T-helper 2 cell treated with Interferon-gamma antibody and Interleukin-4, amounts not matched to agents 5 μg/mL and 100 μg/mL, for 36 hours (primary cell): ENCODE results near the gene RARB.
A peak's percentile ranks its signal among the peaks of the same experiment; 100 is the strongest.

Source experiments
- DNase-seq: peaks from one replicate; pipeline ENCODE4 v3.0.0; 2021; ENCODE audit warnings: low spot score
- H3K27ac Mint-ChIP-seq: one replicate; pipeline ENCODE4 v1.8.0; 2021; ENCODE audit warnings: mild to moderate bottlenecking, mixed read lengths
- H3K27me3 Mint-ChIP-seq: one replicate; pipeline ENCODE4 v1.8.0; 2021; ENCODE audit warnings: low read depth, mixed read lengths
- H3K36me3 Mint-ChIP-seq: one replicate; pipeline ENCODE4 v1.8.0; 2021; ENCODE audit warnings: low read depth, mixed read lengths
- H3K4me1 Mint-ChIP-seq: one replicate; pipeline ENCODE4 v1.8.0; 2021; ENCODE audit warnings: low read depth, mixed read lengths
- H3K4me3 Mint-ChIP-seq: one replicate; pipeline ENCODE4 v1.8.0; 2022; ENCODE audit warnings: mild to moderate bottlenecking, moderate library complexity, mixed read lengths
- H3K9me3 Mint-ChIP-seq: one replicate; pipeline ENCODE4 v1.8.0; 2021; ENCODE audit warnings: mixed read lengths

The RARB gene

DNA sequence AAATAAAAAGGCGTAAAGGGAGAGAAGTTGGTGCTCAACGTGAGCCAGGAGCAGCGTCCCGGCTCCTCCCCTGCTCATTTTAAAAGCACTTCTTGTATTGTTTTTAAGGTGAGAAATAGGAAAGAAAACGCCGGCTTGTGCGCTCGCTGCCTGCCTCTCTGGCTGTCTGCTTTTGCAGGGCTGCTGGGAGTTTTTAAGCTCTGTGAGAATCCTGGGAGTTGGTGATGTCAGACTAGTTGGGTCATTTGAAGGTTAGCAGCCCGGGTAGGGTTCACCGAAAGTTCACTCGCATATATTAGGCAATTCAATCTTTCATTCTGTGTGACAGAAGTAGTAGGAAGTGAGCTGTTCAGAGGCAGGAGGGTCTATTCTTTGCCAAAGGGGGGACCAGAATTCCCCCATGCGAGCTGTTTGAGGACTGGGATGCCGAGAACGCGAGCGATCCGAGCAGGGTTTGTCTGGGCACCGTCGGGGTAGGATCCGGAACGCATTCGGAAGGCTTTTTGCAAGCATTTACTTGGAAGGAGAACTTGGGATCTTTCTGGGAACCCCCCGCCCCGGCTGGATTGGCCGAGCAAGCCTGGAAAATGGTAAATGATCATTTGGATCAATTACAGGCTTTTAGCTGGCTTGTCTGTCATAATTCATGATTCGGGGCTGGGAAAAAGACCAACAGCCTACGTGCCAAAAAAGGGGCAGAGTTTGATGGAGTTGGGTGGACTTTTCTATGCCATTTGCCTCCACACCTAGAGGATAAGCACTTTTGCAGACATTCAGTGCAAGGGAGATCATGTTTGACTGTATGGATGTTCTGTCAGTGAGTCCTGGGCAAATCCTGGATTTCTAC is at the start of gene RARB:
Gene RARB (plus strand): TSS at position 322 of the 847 bp plus-strand sequence. CDS start 469 bp downstream, at position 791.
- no peaks in the 10 kb centered on the region for H3K9me3 Mint-ChIP-seq
- H3K36me3 Mint-ChIP-seq, result peaks cover 2% of the 10 kb centered on the region
- peak within 1 kb of the TSS; percentile 52 for H3K4me3 Mint-ChIP-seq
- H3K27ac Mint-ChIP-seq, result no peak within 1 kb of the TSS
- peaks cover 5% of the 10 kb centered on the region for H3K4me1 Mint-ChIP-seq
- peaks cover 49% of the 10 kb centered on the region for H3K27me3 Mint-ChIP-seq
- DNase-seq, result no peak

DNA sequence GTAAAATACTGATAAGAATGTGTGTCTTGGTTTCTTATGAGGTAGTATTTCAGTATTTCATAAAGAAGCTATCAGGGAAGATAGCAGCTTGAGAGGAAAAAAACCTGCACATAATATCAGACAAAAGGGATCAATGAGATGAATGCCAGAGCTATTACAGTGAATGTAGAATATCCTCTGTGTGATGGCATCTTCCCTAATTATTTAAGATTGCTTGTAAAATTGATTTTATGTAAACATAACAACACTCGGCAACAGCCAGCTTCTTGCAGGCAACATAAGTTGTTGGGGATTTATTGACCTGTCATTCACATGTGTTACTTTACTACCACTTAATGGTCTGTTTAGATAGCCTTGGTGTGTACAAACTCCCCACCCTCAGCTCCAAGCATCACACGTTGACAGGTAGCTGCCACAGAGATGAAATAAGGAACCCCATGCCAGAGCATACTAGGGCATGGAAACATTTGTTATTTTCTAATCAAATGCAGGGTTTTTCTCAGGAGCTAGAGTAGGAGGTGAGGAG is 49.2 kb upstream of the RARB start:
- Mint-ChIP-seq H3K4me3 (no peak overlapping the region), H3K4me1 (no peaks in the 10 kb centered on the region), H3K9me3 (no peaks in the 10 kb centered on the region), H3K27me3 (no peaks in the 10 kb centered on the region), H3K36me3 (no peaks in the 10 kb centered on the region), H3K27ac (no peak overlapping the region)
- no peak for DNase-seq

DNA sequence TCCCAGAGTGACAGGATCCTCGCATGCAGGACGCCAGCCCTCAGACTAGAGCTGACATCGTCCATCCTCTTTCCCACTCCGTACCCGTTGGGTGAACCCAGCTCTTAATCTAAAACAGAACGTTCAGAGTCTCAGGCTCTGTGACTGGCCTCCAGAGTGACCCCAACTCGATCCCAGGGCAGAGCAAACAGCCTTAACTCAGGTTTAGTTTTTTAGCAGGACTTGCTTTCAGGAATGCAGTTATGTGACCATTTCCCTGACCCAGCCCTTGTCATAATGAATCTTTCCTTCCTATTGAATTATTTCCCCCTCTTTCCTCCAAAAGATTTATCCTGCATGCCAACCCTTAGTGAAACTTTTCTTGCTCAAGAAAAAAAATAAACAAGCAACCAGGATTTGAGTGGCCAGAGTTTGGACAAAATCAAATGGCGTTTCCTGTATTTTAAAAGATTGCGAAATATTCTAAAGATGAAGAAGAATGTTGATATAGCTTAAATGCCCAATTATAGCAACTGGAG is 47.8 kb upstream of the RARB start:
- H3K27me3 Mint-ChIP-seq, result no peaks in the 10 kb centered on the region
- H3K27ac Mint-ChIP-seq, result no peak overlapping the region
- H3K4me3 Mint-ChIP-seq, result no peak overlapping the region
- no peaks in the 10 kb centered on the region for H3K4me1 Mint-ChIP-seq
- no peaks in the 10 kb centered on the region for H3K36me3 Mint-ChIP-seq
- DNase-seq, result no peak
- no peaks in the 10 kb centered on the region for H3K9me3 Mint-ChIP-seq

DNA sequence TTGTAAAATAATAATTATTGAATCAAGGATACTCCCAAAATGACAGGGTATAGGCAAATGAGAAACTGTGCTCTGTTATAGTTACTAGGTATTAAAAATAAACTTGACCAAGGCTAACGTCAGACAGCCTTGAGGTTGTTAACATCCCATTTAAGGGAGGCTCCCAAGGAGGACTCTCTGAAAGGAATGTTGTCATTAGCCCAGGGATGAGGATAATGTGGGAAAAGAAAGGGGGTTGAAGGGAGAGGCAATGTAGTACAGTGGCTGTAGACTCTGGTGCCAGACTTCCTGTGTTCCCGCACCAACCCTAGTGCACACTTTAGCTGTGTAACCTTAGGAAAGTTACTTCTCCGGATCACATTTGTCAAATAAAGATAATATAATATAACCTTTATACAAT is 47.0 kb upstream of the RARB start:
- H3K36me3 Mint-ChIP-seq, result no peaks in the 10 kb centered on the region
- H3K4me1 Mint-ChIP-seq, result no peaks in the 10 kb centered on the region
- DNase-seq, result no peak
- H3K4me3 Mint-ChIP-seq, result no peak overlapping the region
- no peaks in the 10 kb centered on the region for H3K27me3 Mint-ChIP-seq
- H3K9me3 Mint-ChIP-seq, result no peaks in the 10 kb centered on the region
- H3K27ac Mint-ChIP-seq, result no peak overlapping the region

DNA sequence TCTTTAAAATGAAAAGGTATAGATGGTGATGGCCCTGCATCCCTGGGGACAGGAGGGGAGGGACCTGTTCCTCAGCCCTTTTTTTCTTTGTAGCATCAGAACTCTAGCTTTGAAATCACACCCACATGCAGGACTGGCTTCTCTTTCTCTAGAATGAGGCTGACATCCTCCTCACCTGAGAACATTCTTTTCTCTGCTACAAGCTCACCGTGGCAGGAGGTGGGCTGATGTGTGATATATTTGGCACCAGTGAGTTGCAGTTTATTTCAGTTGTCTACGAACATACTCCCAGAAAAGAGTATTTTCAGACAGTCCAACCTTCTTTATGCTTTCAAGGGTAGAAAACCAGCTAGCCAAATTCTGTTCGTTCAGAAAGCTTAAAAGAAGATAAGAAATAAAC is 43.6 kb upstream of the RARB start:
- Mint-ChIP-seq H3K4me3 (no peak overlapping the region), H3K36me3 (no peaks in the 10 kb centered on the region), H3K4me1 (no peaks in the 10 kb centered on the region), H3K27me3 (no peaks in the 10 kb centered on the region), H3K27ac (no peak overlapping the region), H3K9me3 (no peaks in the 10 kb centered on the region)
- no peak for DNase-seq

DNA sequence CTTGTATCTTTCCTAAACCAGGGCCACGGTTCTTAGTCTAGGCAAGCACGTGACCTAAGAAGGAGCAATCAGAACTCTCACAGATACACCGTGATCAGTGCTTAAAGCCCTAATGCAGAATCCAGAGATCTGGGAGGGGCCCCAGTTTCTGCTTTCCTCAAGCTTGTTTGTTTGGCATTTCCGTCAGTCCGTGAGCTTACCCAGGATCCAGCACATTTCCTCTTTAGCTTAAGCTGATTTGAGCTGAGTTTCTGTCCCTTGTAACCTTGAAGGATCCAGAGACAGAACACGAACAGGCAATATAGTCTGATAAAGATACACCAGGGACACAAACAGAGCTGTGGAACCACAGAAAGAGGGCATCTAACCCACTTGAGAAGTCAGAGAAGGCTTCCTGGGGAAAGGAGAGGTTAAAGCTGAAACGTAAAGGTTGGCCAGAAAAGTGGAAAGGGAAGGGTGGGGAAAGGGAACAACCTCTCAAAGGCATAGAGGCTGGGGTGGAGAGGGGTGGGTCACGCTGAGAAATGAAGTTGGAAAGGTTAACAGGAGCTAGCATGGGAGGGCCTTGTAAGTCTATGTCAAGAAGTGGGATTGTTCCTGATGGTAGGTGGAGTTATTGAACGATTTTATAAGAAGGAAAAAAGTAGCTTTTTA is 42.1 kb upstream of the RARB start:
- no peak overlapping the region for H3K27ac Mint-ChIP-seq
- DNase-seq, result no peak
- no peaks in the 10 kb centered on the region for H3K27me3 Mint-ChIP-seq
- H3K4me3 Mint-ChIP-seq, result no peak overlapping the region
- H3K9me3 Mint-ChIP-seq, result no peaks in the 10 kb centered on the region
- H3K4me1 Mint-ChIP-seq, result no peaks in the 10 kb centered on the region
- H3K36me3 Mint-ChIP-seq, result no peaks in the 10 kb centered on the region

DNA sequence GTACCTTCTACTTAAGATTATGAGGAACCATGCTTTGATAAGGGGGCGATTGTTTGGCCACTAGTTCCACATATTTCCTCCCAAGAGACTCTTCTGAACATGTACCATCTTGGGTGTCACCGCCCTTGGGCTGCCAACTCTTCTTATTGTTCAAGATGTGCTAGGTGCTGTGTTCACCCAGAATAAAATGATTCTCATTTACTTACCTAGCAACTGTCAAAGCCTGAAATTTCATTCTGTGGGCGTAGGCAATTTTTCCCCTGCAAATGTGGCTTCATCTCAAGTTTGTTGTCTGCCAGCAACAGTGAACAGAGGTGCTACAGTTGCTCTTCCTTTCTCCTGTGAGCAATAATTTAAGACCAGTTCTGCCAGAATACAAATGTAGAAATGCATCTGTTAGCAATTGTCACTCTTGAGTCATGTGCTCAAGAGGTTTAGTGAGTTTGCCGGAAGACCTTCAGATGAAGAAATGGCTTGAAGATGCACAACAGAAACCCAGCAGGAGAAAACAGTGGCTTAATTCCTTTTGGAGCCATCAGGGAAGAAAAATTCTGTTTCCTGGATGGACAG is 41.3 kb upstream of the RARB start:
- H3K36me3 Mint-ChIP-seq, result no peaks in the 10 kb centered on the region
- no peak for DNase-seq
- H3K27ac Mint-ChIP-seq, result no peak overlapping the region
- H3K9me3 Mint-ChIP-seq, result no peaks in the 10 kb centered on the region
- H3K4me3 Mint-ChIP-seq, result no peak overlapping the region
- H3K27me3 Mint-ChIP-seq, result no peaks in the 10 kb centered on the region
- H3K4me1 Mint-ChIP-seq, result no peaks in the 10 kb centered on the region

DNA sequence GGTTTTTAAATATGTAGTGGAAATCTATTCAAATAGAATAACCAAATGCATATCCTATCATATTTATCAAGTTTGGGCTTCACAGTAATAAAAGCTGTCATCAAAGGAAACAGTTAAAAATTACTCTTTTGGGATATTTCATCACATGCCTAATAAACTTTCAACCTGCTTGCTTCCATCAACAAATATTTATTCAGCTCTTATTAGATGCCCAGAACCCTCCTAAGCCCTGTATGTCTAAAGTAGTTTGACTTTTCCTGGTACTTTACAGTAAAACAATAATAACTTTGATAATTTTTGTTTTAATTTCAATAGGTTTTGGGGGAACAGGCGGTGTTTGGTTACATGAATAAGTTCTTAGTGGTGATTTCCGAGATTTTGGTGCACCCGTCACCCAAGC is 37.5 kb upstream of the RARB start:
- no peak for DNase-seq
- Mint-ChIP-seq H3K36me3 (no peaks in the 10 kb centered on the region), H3K4me3 (no peak overlapping the region), H3K9me3 (no peaks in the 10 kb centered on the region), H3K4me1 (no peaks in the 10 kb centered on the region), H3K27me3 (no peaks in the 10 kb centered on the region), H3K27ac (no peak overlapping the region)

DNA sequence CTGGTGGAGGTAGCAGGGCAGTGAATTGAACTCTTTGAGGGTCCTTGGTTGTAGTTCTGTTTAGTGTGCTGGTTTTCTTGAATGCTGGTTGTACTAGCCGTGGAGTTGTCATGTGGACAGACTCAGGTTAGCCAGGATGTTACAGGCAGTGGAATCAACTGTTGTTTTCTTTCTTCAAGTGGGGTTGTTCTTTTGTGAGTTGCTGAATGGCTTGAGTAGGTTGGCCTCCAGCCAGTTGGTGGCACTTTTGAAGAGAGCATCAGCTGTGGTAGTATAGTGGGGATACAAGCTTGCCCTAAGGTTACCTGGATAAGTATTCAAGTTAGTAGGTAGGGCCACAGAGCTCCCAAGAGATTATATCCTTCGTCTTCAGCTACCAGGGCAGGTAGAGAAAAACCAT is 31.8 kb upstream of the RARB start:
- Mint-ChIP-seq H3K9me3 (no peaks in the 10 kb centered on the region), H3K36me3 (no peaks in the 10 kb centered on the region), H3K27me3 (no peaks in the 10 kb centered on the region), H3K4me1 (no peaks in the 10 kb centered on the region), H3K27ac (no peak overlapping the region), H3K4me3 (no peak overlapping the region)
- no peak for DNase-seq

DNA sequence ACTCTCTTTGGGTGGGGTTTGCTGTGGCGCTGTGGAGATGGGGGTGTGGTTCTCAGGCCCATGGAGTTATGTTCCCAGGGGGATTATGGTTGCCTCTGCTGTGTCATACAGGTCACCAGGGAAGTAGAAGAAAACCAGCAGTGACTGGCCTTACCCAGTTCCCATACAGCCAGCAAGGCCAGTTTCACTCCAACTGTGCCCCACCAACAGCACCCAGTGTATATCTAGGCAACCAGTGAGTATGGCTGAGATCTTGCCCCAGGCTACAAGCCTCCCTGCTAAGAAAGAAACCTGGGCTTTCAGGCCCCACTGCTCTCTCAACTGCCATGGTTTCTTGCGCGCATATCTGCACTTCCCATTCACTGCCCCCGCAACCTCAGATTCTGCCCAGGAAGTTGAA is 31.4 kb upstream of the RARB start:
- H3K4me1 Mint-ChIP-seq, result no peaks in the 10 kb centered on the region
- DNase-seq, result no peak
- no peak overlapping the region for H3K4me3 Mint-ChIP-seq

DNA sequence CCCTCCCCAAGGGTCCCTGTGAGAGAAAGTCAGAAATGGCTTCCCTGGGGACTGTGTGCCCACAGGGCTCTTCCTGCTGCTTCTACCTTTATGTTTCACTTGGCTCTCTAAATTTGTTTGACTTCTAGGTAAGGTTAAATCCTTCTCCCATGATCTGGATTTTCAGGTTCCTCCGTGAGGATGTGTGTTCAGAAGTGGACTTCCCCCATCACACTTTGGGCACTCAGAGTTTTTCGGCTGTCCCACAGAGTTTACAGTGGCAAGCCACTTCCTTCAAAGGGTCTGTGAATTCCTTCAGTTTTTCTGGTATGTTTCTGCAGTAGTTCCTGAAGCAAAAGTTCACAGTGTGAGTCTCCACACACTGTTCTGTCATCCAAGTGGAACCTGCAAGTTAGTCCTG is 30.9 kb upstream of the RARB start:
- H3K4me3 Mint-ChIP-seq, result no peak overlapping the region
- H3K36me3 Mint-ChIP-seq, result no peaks in the 10 kb centered on the region
- no peaks in the 10 kb centered on the region for H3K27me3 Mint-ChIP-seq
- no peak for DNase-seq
- no peaks in the 10 kb centered on the region for H3K9me3 Mint-ChIP-seq
- H3K4me1 Mint-ChIP-seq, result no peaks in the 10 kb centered on the region
- H3K27ac Mint-ChIP-seq, result no peak overlapping the region

More for the DNA sequence above, 31.4 kb upstream of the RARB start:
- H3K27me3 Mint-ChIP-seq, result no peaks in the 10 kb centered on the region
- no peaks in the 10 kb centered on the region for H3K36me3 Mint-ChIP-seq
- no peak overlapping the region for H3K27ac Mint-ChIP-seq
- no peaks in the 10 kb centered on the region for H3K9me3 Mint-ChIP-seq

DNA sequence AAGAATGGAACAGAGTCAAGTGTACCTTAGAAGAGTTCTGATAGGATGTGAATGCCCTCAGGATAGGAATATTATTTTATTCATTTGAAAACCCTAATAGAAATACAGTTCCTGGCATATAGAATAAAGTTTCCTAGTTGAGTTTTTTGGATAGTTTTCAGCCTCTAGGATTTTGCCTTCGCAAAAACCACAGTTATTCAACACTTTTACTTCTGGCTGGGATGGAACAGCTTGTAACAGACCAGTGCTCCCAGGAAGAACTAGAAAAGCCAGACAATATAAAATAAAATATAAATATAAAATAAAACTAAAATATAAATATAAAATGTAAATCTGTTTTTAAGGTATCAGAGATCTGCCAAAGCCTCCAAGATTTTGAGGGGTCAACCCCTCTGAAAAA is 27.5 kb upstream of the RARB start:
- peaks cover 3% of the 10 kb centered on the region for H3K9me3 Mint-ChIP-seq
- H3K27me3 Mint-ChIP-seq, result no peaks in the 10 kb centered on the region
- no peaks in the 10 kb centered on the region for H3K36me3 Mint-ChIP-seq
- H3K4me1 Mint-ChIP-seq, result no peaks in the 10 kb centered on the region
- no peak for DNase-seq
- H3K27ac Mint-ChIP-seq, result no peak overlapping the region
- no peak overlapping the region for H3K4me3 Mint-ChIP-seq

DNA sequence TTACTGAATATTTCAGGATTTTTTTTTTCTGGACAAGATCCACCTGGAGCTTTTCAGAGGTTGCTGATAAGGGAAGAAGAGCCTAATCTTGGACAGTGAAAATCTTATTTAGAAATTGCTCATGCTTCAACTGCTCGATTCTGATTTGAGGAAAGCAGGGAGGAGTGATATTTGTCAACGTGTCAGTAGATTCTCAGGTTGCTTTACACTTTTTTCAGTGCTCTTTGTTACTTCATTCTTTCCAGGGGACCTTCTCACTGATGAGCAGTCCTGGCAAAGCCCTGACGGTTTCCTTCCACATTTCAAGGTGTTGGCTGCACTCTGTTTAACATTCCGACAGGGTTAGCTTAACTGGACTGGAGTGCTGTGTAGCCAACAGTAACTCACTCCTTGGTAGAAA is 24.1 kb upstream of the RARB start:
- no peaks in the 10 kb centered on the region for H3K4me1 Mint-ChIP-seq
- peaks cover 3% of the 10 kb centered on the region for H3K9me3 Mint-ChIP-seq
- no peak overlapping the region for H3K27ac Mint-ChIP-seq
- H3K4me3 Mint-ChIP-seq, result no peak overlapping the region
- no peak for DNase-seq
- H3K36me3 Mint-ChIP-seq, result no peaks in the 10 kb centered on the region
- no peaks in the 10 kb centered on the region for H3K27me3 Mint-ChIP-seq

DNA sequence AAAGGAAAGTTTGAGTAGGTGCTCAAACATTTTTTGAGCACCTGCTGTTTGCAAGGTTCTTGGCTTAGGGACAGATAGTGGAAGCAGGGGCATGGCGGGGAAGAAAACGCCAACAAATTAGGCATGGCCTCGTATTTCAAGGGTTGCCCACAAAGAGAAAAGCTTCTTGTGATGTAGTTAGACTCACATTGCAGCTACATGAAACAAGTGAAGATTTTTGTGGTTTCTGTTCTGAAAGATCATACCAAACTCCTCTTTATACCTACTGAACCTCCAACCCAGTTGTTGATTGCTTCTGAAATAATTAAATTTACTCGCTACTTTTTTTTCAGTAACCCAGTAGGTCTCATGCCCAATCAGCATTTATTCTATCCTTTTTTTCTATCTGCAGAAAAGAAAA is 23.5 kb upstream of the RARB start:
- Mint-ChIP-seq H3K27ac (no peak overlapping the region), H3K27me3 (no peaks in the 10 kb centered on the region), H3K4me1 (no peaks in the 10 kb centered on the region), H3K36me3 (no peaks in the 10 kb centered on the region), H3K4me3 (no peak overlapping the region), H3K9me3 (peaks cover 3% of the 10 kb centered on the region)
- DNase-seq, result no peak
